ENCODE results near the gene PPP2R2B.

- TF ChIP-seq FOSL1 (IDR thresholded peaks at IDR 0.05; ENCODE audit: low read depth) (no peak), ZNF274 (IDR thresholded peaks at IDR 0.05; ENCODE audit: low read depth, low read length) (no peak)
Measured at GRCh38 chr5:146544232-146544631, 334.3 kb downstream of the PPP2R2B start.
